HepG2 (cell line): Measurements from ENCODE around the gene ANKRD44. TPM values are rescaled to one million over a fixed set of nuclear protein-coding genes. Genes with fewer than 3 reads are reported as not detected.

Experiments used
- ATAC-seq: fragments of 200-7000 bp; cut with Tn5 transposase; 3 replicates; pipeline ENCODE4 v1.9.1; 2020; ENCODE audit warnings: mild to moderate bottlenecking, moderate library complexity
- BruUV-seq: library from RNA; stranded (reverse); fragments of 400-500 nt; replicated peaks from 2 replicates; lab custom pipeline; 2021; lab: Mats Ljungman, UMichigan
- CTCF ChIA-PET: fragments of 300-600 bp; formaldehyde crosslinking; extraction: SDS; loops from one replicate; lab custom pipeline; 2021; ENCODE audit warnings: low total read pairs, inconsistent platforms, low intra/inter-chr PET ratio; lab: Yijun Ruan, JAX
- POLR2A ChIA-PET: fragments of 350-600 bp; sonication (Branson Sonifier 250); formaldehyde crosslinking; loops from one replicate; lab custom pipeline; 2020; ENCODE audit warnings: antibody characterized with exemption, inconsistent platforms; lab: Yijun Ruan, JAX
- DNase-seq: peaks from one replicate; pipeline ENCODE4 v3.0.0-alpha.2; 2015; ENCODE audit warnings: low spot score
- FAIRE-seq: peaks from 3 replicates; lab custom pipeline; 2011; peaks lifted over from hg19 to GRCh38; lab: Jason Lieb, UNC
- H2AFZ ChIP-seq: one replicate; pipeline ENCODE4 v1.6.1; 2011; ENCODE audit warnings: low read length, inconsistent platforms
- H3K27ac ChIP-seq: fragments of 300-600 bp; 3 replicates; pipeline ENCODE4 v1.8.0; 2011; ENCODE audit warnings: mixed run types, mild to moderate bottlenecking, mixed read lengths, low read length, inconsistent platforms; ENCODE audit not compliant: insufficient read depth; ENCODE audit errors: extremely low read length
- H3K27me3 ChIP-seq, 2 experiments: fragments of 200-600 bp in 1 of 2; 2 replicates in 1 of 2; 3 replicates in 1 of 2; pipeline versions ENCODE4 v1.6.0 to v1.8.0; 2011; ENCODE audit warnings: low read length in 2 of 2, mild to moderate bottlenecking in 2 of 2, moderate library complexity in 2 of 2, inconsistent platforms in 1 of 2; ENCODE audit not compliant: insufficient read depth in 2 of 2, control insufficient read depth in 1 of 2
- H3K36me3 ChIP-seq, 2 experiments: fragments of 200-600 bp in 1 of 2; replicated peaks in 1 of 2; 2 replicates in 1 of 2; 3 replicates in 1 of 2; pipeline versions ENCODE4 v1.5.1 to v1.8.0; 2011; ENCODE audit warnings: low read length in 2 of 2, inconsistent platforms in 1 of 2; ENCODE audit not compliant: insufficient read depth in 2 of 2, control insufficient read depth in 1 of 2
- H3K4me1 ChIP-seq: 2 replicates; pipeline ENCODE4 v1.5.1; 2012; ENCODE audit warnings: low read length, inconsistent platforms; ENCODE audit not compliant: insufficient read depth
- H3K4me2 ChIP-seq: 2 replicates; pipeline ENCODE4 v1.6.0; 2011; ENCODE audit warnings: low read depth, low read length, inconsistent platforms
- H3K4me3 ChIP-seq, 3 experiments: fragments of 200-600 bp in 1 of 3; sonication (generic), shearing (Covaris generic) in 1 of 3; replicated peaks in 1 of 3; 2 replicates each; pipeline ENCODE4 v1.5.1; 2011 to 2016; ENCODE audit warnings: low read length in 3 of 3, inconsistent platforms in 2 of 3, low read depth in 2 of 3, mild to moderate bottlenecking in 2 of 3, control low read depth in 1 of 3, mixed read lengths in 1 of 3; ENCODE audit not compliant: insufficient read depth in 1 of 3
- H3K79me2 ChIP-seq: one replicate; pipeline ENCODE4 v1.6.1; 2011; ENCODE audit warnings: low read length, inconsistent platforms; ENCODE audit not compliant: insufficient read depth
- H3K9ac ChIP-seq: 2 replicates; pipeline ENCODE4 v1.6.0; 2011; ENCODE audit warnings: mild to moderate bottlenecking, low read depth, low read length, inconsistent platforms; ENCODE audit not compliant: insufficient read depth
- H3K9me3 ChIP-seq: 2 replicates; pipeline ENCODE4 v1.5.1; 2012; ENCODE audit warnings: mild to moderate bottlenecking, low read length
- H4K20me1 ChIP-seq: 2 replicates; pipeline ENCODE4 v1.6.0; 2011; ENCODE audit warnings: inconsistent platforms, mild to moderate bottlenecking, low read length, moderate library complexity; ENCODE audit not compliant: insufficient read depth
- FOXK1 ChIP-seq: sonication (generic); formaldehyde crosslinking; IDR thresholded peaks from 2 replicates; pipeline ENCODE4 v1.4.0; 2020; ENCODE audit warnings: low read depth, missing genetic modification reagents, borderline replicate concordance
- FOXO1 ChIP-seq: sonication (generic); formaldehyde crosslinking; IDR thresholded peaks from 2 replicates; pipeline ENCODE4 v1.4.0; 2020; ENCODE audit warnings: missing genetic modification reagents
- MIER2 ChIP-seq: IDR thresholded peaks from 2 replicates; pipeline ENCODE4 v1.6.1; 2016; ENCODE audit warnings: missing biosample characterization, missing genetic modification reagents
- MTF2 ChIP-seq: sonication (generic); formaldehyde crosslinking; IDR thresholded peaks from 2 replicates; pipeline ENCODE4 v1.5.0; 2020; ENCODE audit warnings: missing genetic modification reagents, borderline replicate concordance
- SRF ChIP-seq: IDR thresholded peaks from 2 replicates; pipeline ENCODE4 v1.6.1; 2011; ENCODE audit warnings: mild to moderate bottlenecking, low read depth, low read length, moderate library complexity
- ZFP90 ChIP-seq: sonication (generic); formaldehyde crosslinking; IDR thresholded peaks from 2 replicates; pipeline ENCODE4 v1.8.0; 2022; ENCODE audit warnings: missing genetic modification reagents, mild to moderate bottlenecking, inconsistent platforms, borderline replicate concordance
- ZNF841 ChIP-seq: sonication (generic); formaldehyde crosslinking; IDR thresholded peaks from 2 replicates; pipeline ENCODE4 v1.8.1; 2023; ENCODE audit warnings: missing genetic modification reagents, borderline replicate concordance
- ZNF891 ChIP-seq: sonication (generic); formaldehyde crosslinking; IDR thresholded peaks from 2 replicates; pipeline ENCODE4 v1.5.0; 2020; ENCODE audit warnings: mild to moderate bottlenecking, missing genetic modification reagents
- WGBS: methylation state at CpG from one replicate; pipeline ENCODE4 v1.1.6; 2017; ENCODE audit warnings: low lambda C conversion rate; 5-methylcytosine and 5-hydroxymethylcytosine counted together
- in situ Hi-C: cut with HindIII; loops from 2 replicates; pipeline ENCODE4 v1.10.0; 2017; ENCODE audit warnings: low pct_unique_long_range_greater_than_20kb; ENCODE audit not compliant: extremely low pct_ligation_motif_present
- intact Hi-C: fragments of 100-400 bp; cut with micrococcal nuclease; formaldehyde crosslinking; loops from one replicate; pipeline ENCODE4 v1.10.0; 2022; ENCODE audit not compliant: unreplicated experiment
- polyA plus RNA-seq, 8 experiments: library from polyadenylated mRNA; depleted of rRNA in 3 of 8; stranded (reverse) in 7 of 8; unstranded in 1 of 8; fragments of >200 nt; fragmentation: Illumina TruSeq in 4 of 8; extraction: Trizol in 4 of 8; gene quantifications; 2 replicates each; pipeline versions ENCODE4 v1.2.1 to v1.2.3, GENCODE V29; 2011 to 2016; ENCODE audit warnings: low read depth in 4 of 8, missing spikeins in 1 of 8, mixed read lengths in 1 of 8; ENCODE audit not compliant: insufficient read depth in 1 of 8
- total RNA-seq, 5 experiments: library from RNA; depleted of rRNA; stranded (reverse); fragments of >200 nt; fragmentation: Illumina TruSeq; extraction: Trizol; gene quantifications; 2 replicates each; pipeline ENCODE4 v1.2.3, GENCODE V29; 2016; ENCODE audit warnings: low read depth in 1 of 5
- TF ChIP-seq, protein P1 (sequence below): sonication (generic); formaldehyde crosslinking; IDR thresholded peaks from 2 replicates; pipeline ENCODE4 v1.5.0; 2020; ENCODE audit warnings: missing genetic modification reagents
- TF ChIP-seq, protein P2 (sequence below): fragments of 450-650 bp; IDR thresholded peaks from 2 replicates; pipeline ENCODE4 v1.6.1; 2017; ENCODE audit warnings: mild to moderate bottlenecking
- TF ChIP-seq, protein P3 (sequence below): sonication (generic); formaldehyde crosslinking; IDR thresholded peaks from 2 replicates; pipeline ENCODE4 v1.4.0; 2020; ENCODE audit warnings: missing genetic modification reagents, mild to moderate bottlenecking, borderline replicate concordance
- TF ChIP-seq, protein P4 (sequence below): sonication (generic); formaldehyde crosslinking; IDR thresholded peaks from 2 replicates; pipeline ENCODE4 v1.5.0; 2020; ENCODE audit warnings: mild to moderate bottlenecking, missing genetic modification reagents, borderline replicate concordance

The ANKRD44 gene
- total and polyA plus RNA-seq, 2 of the 13 experiments (the other 11 are each of a cell fraction or from before 2014, with no cell fraction given): 0.04 to 0.11 TPM

DNA sequence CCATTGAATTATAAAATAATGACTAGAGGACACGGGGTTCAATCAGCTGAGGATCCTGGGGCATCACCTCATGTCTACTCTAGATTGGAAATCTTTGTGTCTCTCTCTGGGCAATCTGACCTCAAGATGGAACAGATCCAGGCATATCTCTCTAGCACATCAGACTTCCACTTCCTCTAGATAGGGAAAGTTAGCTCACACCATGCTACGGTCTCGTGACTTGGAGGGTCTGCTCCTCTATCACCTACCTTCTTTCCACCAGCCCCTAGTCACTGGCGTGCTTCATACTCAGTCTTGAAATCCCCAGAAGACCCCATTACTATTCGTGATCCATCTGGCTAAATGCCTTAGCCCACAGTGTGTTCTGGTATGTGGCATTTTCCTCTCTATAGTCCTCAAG lies 148.8 kb downstream of the ANKRD44 start:
- FAIRE-seq (no peak), DNase-seq (no peak), ATAC-seq (no peak)
- H3K27me3 ChIP-seq: peaks cover 0 to 4% of the 10 kb centered on the region in 2 experiments; a peak in 2 of 5 replicates
- in situ Hi-C loops: loop anchor here (5.0 to 10.0 kb wide), 2 partner anchors 49 to 147 kb away; no protein-coding TSS in a partner anchor
- H2AFZ ChIP-seq: no peak overlapping the region
- H3K9ac ChIP-seq: no peak overlapping the region
- intact Hi-C loops: no loop called here
- H3K4me1 ChIP-seq: peaks cover 37% of the 10 kb centered on the region
- no peaks in the 10 kb centered on the region for H3K9me3 ChIP-seq
- H3K4me2 ChIP-seq: no peak overlapping the region
- H3K27ac ChIP-seq: no peak overlapping the region
- 2% methylated on average over 5 of the region's 5 CpGs for WGBS
- H4K20me1 ChIP-seq: no peaks in the 10 kb centered on the region
- no peaks in the 10 kb centered on the region for H3K79me2 ChIP-seq
- ChIA-PET CTCF (no interaction called here), POLR2A (no interaction called here)
- BruUV-seq: no TSS peak
- no peaks in the 10 kb centered on the region for H3K36me3 ChIP-seq
- H3K4me3 ChIP-seq: no peak overlapping the region
- TF ChIP-seq, protein P1, sequence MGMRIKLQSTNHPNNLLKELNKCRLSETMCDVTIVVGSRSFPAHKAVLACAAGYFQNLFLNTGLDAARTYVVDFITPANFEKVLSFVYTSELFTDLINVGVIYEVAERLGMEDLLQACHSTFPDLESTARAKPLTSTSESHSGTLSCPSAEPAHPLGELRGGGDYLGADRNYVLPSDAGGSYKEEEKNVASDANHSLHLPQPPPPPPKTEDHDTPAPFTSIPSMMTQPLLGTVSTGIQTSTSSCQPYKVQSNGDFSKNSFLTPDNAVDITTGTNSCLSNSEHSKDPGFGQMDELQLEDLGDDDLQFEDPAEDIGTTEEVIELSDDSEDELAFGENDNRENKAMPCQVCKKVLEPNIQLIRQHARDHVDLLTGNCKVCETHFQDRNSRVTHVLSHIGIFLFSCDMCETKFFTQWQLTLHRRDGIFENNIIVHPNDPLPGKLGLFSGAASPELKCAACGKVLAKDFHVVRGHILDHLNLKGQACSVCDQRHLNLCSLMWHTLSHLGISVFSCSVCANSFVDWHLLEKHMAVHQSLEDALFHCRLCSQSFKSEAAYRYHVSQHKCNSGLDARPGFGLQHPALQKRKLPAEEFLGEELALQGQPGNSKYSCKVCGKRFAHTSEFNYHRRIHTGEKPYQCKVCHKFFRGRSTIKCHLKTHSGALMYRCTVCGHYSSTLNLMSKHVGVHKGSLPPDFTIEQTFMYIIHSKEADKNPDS (CRISPR knock-in tag): no peak
- TF ChIP-seq ZFP90 (CRISPR knock-in tag) (no peak), ZNF891 (CRISPR knock-in tag) (no peak), MIER2 (no peak), ZNF841 (CRISPR knock-in tag) (no peak), MTF2 (CRISPR knock-in tag) (no peak), FOXK1 (no peak), SRF (no peak), FOXO1 (CRISPR knock-in tag) (no peak)
- TF ChIP-seq, protein P2, sequence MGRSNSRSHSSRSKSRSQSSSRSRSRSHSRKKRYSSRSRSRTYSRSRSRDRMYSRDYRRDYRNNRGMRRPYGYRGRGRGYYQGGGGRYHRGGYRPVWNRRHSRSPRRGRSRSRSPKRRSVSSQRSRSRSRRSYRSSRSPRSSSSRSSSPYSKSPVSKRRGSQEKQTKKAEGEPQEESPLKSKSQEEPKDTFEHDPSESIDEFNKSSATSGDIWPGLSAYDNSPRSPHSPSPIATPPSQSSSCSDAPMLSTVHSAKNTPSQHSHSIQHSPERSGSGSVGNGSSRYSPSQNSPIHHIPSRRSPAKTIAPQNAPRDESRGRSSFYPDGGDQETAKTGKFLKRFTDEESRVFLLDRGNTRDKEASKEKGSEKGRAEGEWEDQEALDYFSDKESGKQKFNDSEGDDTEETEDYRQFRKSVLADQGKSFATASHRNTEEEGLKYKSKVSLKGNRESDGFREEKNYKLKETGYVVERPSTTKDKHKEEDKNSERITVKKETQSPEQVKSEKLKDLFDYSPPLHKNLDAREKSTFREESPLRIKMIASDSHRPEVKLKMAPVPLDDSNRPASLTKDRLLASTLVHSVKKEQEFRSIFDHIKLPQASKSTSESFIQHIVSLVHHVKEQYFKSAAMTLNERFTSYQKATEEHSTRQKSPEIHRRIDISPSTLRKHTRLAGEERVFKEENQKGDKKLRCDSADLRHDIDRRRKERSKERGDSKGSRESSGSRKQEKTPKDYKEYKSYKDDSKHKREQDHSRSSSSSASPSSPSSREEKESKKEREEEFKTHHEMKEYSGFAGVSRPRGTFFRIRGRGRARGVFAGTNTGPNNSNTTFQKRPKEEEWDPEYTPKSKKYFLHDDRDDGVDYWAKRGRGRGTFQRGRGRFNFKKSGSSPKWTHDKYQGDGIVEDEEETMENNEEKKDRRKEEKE: no peak
- TF ChIP-seq, protein P3, sequence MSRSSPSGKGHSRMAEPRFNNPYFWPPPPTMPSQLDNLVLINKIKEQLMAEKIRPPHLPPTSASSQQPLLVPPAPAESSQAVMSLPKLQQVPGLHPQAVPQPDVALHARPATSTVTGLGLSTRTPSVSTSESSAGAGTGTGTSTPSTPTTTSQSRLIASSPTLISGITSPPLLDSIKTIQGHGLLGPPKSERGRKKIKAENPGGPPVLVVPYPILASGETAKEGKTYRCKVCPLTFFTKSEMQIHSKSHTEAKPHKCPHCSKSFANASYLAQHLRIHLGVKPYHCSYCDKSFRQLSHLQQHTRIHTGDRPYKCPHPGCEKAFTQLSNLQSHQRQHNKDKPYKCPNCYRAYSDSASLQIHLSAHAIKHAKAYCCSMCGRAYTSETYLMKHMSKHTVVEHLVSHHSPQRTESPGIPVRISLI (CRISPR knock-in tag): no peak
- TF ChIP-seq, protein P4, sequence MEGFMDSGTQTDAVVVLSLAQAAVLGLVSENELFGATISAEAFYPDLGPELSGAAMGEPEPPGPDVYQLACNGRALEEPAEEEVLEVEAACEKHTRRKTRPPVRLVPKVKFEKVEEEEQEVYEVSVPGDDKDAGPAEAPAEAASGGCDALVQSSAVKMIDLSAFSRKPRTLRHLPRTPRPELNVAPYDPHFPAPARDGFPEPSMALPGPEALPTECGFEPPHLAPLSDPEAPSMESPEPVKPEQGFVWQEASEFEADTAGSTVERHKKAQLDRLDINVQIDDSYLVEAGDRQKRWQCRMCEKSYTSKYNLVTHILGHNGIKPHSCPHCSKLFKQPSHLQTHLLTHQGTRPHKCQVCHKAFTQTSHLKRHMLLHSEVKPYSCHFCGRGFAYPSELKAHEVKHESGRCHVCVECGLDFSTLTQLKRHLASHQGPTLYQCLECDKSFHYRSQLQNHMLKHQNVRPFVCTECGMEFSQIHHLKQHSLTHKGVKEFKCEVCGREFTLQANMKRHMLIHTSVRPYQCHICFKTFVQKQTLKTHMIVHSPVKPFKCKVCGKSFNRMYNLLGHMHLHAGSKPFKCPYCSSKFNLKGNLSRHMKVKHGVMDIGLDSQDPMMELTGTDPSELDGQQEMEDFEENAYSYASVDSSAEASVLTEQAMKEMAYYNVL (CRISPR knock-in tag): no peak
